OCI-LY1 (cell line): ENCODE results near the gene SLC19A1.

Experiments
- H2AFZ ChIP-seq: fragments of 200-600 bp; sonication (generic), shearing (Covaris generic); 2 replicates; pipeline ENCODE4 v1.6.0; 2014; ENCODE audit warnings: antibody characterized with exemption, mild to moderate bottlenecking, low read length
- H3F3A ChIP-seq: fragments of 200-600 bp; sonication (generic), shearing (Covaris generic); 2 replicates; pipeline ENCODE4 v1.6.0; 2014; ENCODE audit warnings: mild to moderate bottlenecking, antibody characterized with exemption, low read length, moderate library complexity; ENCODE audit not compliant: insufficient read depth
- H3K27ac ChIP-seq: fragments of 200-600 bp; sonication (generic); 2 replicates; pipeline ENCODE4 v1.5.1; 2014; ENCODE audit warnings: low read length, mixed run types, mild to moderate bottlenecking, low read depth; ENCODE audit not compliant: poor library complexity, severe bottlenecking
- H3K27me3 ChIP-seq: fragments of 200-600 bp; sonication (generic); 2 replicates; pipeline ENCODE4 v1.6.0; 2014; ENCODE audit warnings: antibody characterized with exemption, mild to moderate bottlenecking, low read length, moderate library complexity; ENCODE audit not compliant: insufficient read depth
- H3K36me3 ChIP-seq: fragments of 200-600 bp; sonication (generic); 2 replicates; pipeline ENCODE4 v1.6.1; 2014; ENCODE audit warnings: mild to moderate bottlenecking, antibody characterized with exemption, low read length, moderate library complexity, mixed read lengths; ENCODE audit not compliant: insufficient read depth
- H3K4me1 ChIP-seq: fragments of 200-600 bp; sonication (generic); 2 replicates; pipeline ENCODE4 v1.5.1; 2014; ENCODE audit warnings: mild to moderate bottlenecking, low read length, moderate library complexity; ENCODE audit not compliant: insufficient read depth, severe bottlenecking
- H3K4me2 ChIP-seq: fragments of 200-600 bp; sonication (generic), shearing (Covaris generic); 2 replicates; pipeline ENCODE4 v1.6.1; 2014; ENCODE audit warnings: low read length
- H3K4me3 ChIP-seq: fragments of 200-600 bp; sonication (generic); 2 replicates; pipeline ENCODE4 v1.5.1; 2014; ENCODE audit warnings: low read length, low read depth, mild to moderate bottlenecking, mixed read lengths; ENCODE audit not compliant: poor library complexity, severe bottlenecking
- H3K79me2 ChIP-seq: fragments of 200-600 bp; shearing (Covaris generic); 2 replicates; pipeline ENCODE4 v1.6.1; 2016; ENCODE audit warnings: mixed run types, low read length, mixed read lengths; ENCODE audit not compliant: insufficient read depth
- H3K9ac ChIP-seq: fragments of 200-600 bp; sonication (generic), shearing (Covaris generic); 2 replicates; pipeline ENCODE4 v1.6.1; 2014; ENCODE audit warnings: mild to moderate bottlenecking, low read length, mixed read lengths
- H3K9me2 ChIP-seq: fragments of 200-600 bp; sonication (generic), shearing (Covaris generic); 2 replicates; pipeline ENCODE4 v1.6.1; 2014; ENCODE audit warnings: low read depth, mild to moderate bottlenecking, low read length, mixed read lengths
- H3K9me3 ChIP-seq: fragments of 200-600 bp; shearing (Covaris generic); 2 replicates; pipeline ENCODE4 v1.6.1; 2014; ENCODE audit warnings: low read length, mixed read lengths
- H4K20me1 ChIP-seq: fragments of 200-600 bp; sonication (generic), shearing (Covaris generic); 2 replicates; pipeline ENCODE4 v1.6.0; 2016; ENCODE audit warnings: mild to moderate bottlenecking, low read length; ENCODE audit not compliant: insufficient read depth
- CTCF ChIP-seq: fragments of 200-600 bp; sonication (generic), shearing (Covaris generic); IDR thresholded peaks from 2 replicates; pipeline ENCODE4 v1.5.1; 2017; ENCODE audit warnings: mild to moderate bottlenecking, antibody characterized with exemption, low read length, moderate library complexity, mixed read lengths
- EZH2 ChIP-seq: fragments of 200-600 bp; sonication (generic), shearing (Covaris generic); IDR thresholded peaks from 2 replicates; pipeline ENCODE4 v1.8.0; 2017; ENCODE audit warnings: borderline replicate concordance, mixed run types, mild to moderate bottlenecking, antibody characterized with exemption, low read length, moderate library complexity, mixed read lengths

SLC19A1 gene

GRCh38 chr21:45455674-45456583 lies 86.3 kb downstream of the SLC19A1 start:
- Histone ChIP-seq H3K4me3 (no peak overlapping the region), H3K9ac (no peak overlapping the region), H3K9me3 (no peaks in the 10 kb centered on the region), H3K4me1 (no peaks in the 10 kb centered on the region), H4K20me1 (no peaks in the 10 kb centered on the region), H3K27ac (no peak overlapping the region), H3F3A (peaks cover 8% of the 10 kb centered on the region; the same call in 1 of the 2 replicates), H3K4me2 (no peak overlapping the region), H2AFZ (no peak overlapping the region), H3K9me2 (no peaks in the 10 kb centered on the region), H3K27me3 (no peaks in the 10 kb centered on the region), H3K36me3 (no peaks in the 10 kb centered on the region), H3K79me2 (no peaks in the 10 kb centered on the region)
- TF ChIP-seq CTCF = no peak
- TF ChIP-seq EZH2 = no peak

DNA sequence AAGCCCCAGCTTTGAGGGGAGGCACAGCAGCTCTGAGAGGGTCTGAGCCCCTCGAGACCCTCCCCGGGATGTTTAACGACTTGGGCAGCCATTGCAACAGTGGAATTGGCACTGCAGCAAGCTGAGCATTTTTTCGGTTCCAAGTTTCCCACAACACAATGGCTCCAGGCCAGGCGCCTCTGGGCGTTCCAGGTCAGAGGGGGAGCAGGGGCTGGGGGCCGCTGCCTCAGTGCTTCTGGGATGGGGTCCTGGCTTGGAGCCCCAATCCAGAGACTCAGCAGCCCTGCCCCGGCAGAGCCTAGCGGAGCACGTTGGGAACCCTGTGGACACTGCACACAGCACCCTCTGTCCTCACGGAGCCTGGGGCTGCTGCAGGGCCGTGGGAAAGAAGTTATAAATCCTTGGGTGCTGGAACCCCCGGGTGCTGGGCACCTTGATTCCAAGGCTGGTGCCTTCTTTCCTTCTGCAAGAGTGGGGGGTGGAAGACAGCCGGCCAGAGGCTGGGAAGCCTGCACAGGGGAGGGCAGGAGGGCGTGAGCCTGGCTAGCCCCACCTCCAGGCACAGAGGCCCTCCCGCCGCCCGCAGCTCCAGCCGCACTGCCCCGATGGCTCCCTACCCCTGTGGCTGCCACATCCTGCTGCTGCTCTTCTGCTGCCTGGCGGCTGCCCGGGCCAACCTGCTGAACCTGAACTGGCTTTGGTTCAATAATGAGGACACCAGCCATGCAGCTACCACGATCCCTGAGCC lies 87.1 kb downstream of the SLC19A1 start:
- TF ChIP-seq CTCF (no peak), EZH2 (no peak)
- Histone ChIP-seq H3K9me3 (no peaks in the 10 kb centered on the region), H3K36me3 (no peaks in the 10 kb centered on the region), H3K4me1 (no peaks in the 10 kb centered on the region), H3K79me2 (no peaks in the 10 kb centered on the region), H3K27ac (no peak overlapping the region), H2AFZ (no peak overlapping the region), H3K4me2 (no peak overlapping the region), H3F3A (peaks cover 8% of the 10 kb centered on the region; the same call in 1 of the 2 replicates), H3K27me3 (no peaks in the 10 kb centered on the region), H3K9me2 (no peaks in the 10 kb centered on the region), H3K9ac (no peak overlapping the region), H3K4me3 (no peak overlapping the region), H4K20me1 (no peaks in the 10 kb centered on the region)

- Histone ChIP-seq H3K27me3 (no peaks in the 10 kb centered on the region), H3F3A (peaks cover 8% of the 10 kb centered on the region; the same call in 1 of the 2 replicates), H4K20me1 (no peaks in the 10 kb centered on the region), H3K4me2 (no peak overlapping the region), H3K36me3 (no peaks in the 10 kb centered on the region), H3K79me2 (no peaks in the 10 kb centered on the region), H3K4me1 (no peaks in the 10 kb centered on the region), H2AFZ (no peak overlapping the region), H3K9me2 (no peaks in the 10 kb centered on the region), H3K9me3 (no peaks in the 10 kb centered on the region), H3K4me3 (no peak overlapping the region), H3K9ac (no peak overlapping the region), H3K27ac (no peak overlapping the region)
- TF ChIP-seq CTCF (no peak), EZH2 (no peak)
These were observed 87.9 kb downstream of the SLC19A1 start for GRCh38 chr21:45454060-45454925.
